GM23338 (cell line): Measurements from ENCODE around the gene RAD51B. TPM values are rescaled to one million over a fixed set of nuclear protein-coding genes. Genes with fewer than 3 reads are reported as not detected.

Experiments
- ATAC-seq: fragments of 200-7000 bp; cut with Tn5 transposase; 3 replicates; pipeline ENCODE4 v1.9.1; 2020
- DNase-seq: peaks from one replicate; pipeline ENCODE4 v3.0.0-alpha.2; 2015; ENCODE audit warnings: low spot score
- H2AFZ ChIP-seq: fragments of 200-600 bp; sonication (generic); 2 replicates; pipeline ENCODE4 v1.8.0; 2016; ENCODE audit warnings: antibody characterized with exemption, mild to moderate bottlenecking, moderate library complexity
- H3F3A ChIP-seq: fragments of 200-600 bp; sonication (generic); replicated peaks from 2 replicates; pipeline ENCODE4 v1.8.0; 2017; ENCODE audit warnings: antibody characterized with exemption, mixed run types, low read depth
- H3K27ac ChIP-seq: fragments of 200-600 bp; sonication (generic); 2 replicates; pipeline ENCODE4 v1.6.1; 2016; ENCODE audit warnings: low read depth
- H3K27me3 ChIP-seq: fragments of 200-600 bp; sonication (generic); 2 replicates; pipeline ENCODE4 v1.8.0; 2016; ENCODE audit warnings: mild to moderate bottlenecking, mixed run types, moderate library complexity; ENCODE audit not compliant: insufficient read depth
- H3K36me3 ChIP-seq: fragments of 200-600 bp; sonication (generic); 2 replicates; pipeline ENCODE4 v1.8.0; 2016; ENCODE audit warnings: mild to moderate bottlenecking; ENCODE audit not compliant: insufficient read depth
- H3K4me1 ChIP-seq: fragments of 200-600 bp; sonication (generic); 2 replicates; pipeline ENCODE4 v1.8.0; 2016; ENCODE audit warnings: mild to moderate bottlenecking, moderate library complexity; ENCODE audit not compliant: insufficient read depth
- H3K4me2 ChIP-seq: fragments of 200-600 bp; sonication (generic); 2 replicates; pipeline ENCODE4 v1.7.1; 2017; ENCODE audit warnings: mixed run types
- H3K4me3 ChIP-seq: fragments of 200-600 bp; sonication (generic); 2 replicates; pipeline ENCODE4 v1.6.1; 2016; ENCODE audit warnings: mixed run types
- H3K79me2 ChIP-seq: fragments of 200-600 bp; sonication (generic); replicated peaks from 2 replicates; pipeline ENCODE4 v1.8.0; 2017; ENCODE audit warnings: mild to moderate bottlenecking; ENCODE audit not compliant: insufficient read depth
- H3K9me2 ChIP-seq: fragments of 200-600 bp; sonication (generic); 2 replicates; pipeline ENCODE4 v1.8.0; 2017; ENCODE audit not compliant: insufficient read depth
- H4K20me1 ChIP-seq: fragments of 200-600 bp; sonication (generic); replicated peaks from 2 replicates; pipeline ENCODE4 v1.8.0; 2017; ENCODE audit warnings: mild to moderate bottlenecking; ENCODE audit not compliant: insufficient read depth
- H3K27ac Mint-ChIP-seq: 2 replicates; pipeline ENCODE4 v1.8.0; 2020; ENCODE audit warnings: inconsistent platforms, mild to moderate bottlenecking, moderate library complexity, mixed read lengths
- H3K27me3 Mint-ChIP-seq: 3 replicates; pipeline ENCODE4 v1.8.0; 2022; ENCODE audit warnings: low read depth, mild to moderate bottlenecking, moderate library complexity, mixed read lengths, inconsistent platforms; ENCODE audit not compliant: insufficient read depth, poor library complexity
- H3K36me3 Mint-ChIP-seq: 3 replicates; pipeline ENCODE4 v1.8.0; 2021; ENCODE audit warnings: low read depth, mild to moderate bottlenecking, inconsistent platforms, moderate library complexity, mixed read lengths
- H3K4me1 Mint-ChIP-seq: 3 replicates; pipeline ENCODE4 v1.8.0; 2020; ENCODE audit warnings: mild to moderate bottlenecking, inconsistent platforms, mixed read lengths
- H3K4me3 Mint-ChIP-seq: 3 replicates; pipeline ENCODE4 v1.8.0; 2021; ENCODE audit warnings: moderate library complexity, mild to moderate bottlenecking, inconsistent platforms, mixed read lengths
- H3K9me3 Mint-ChIP-seq: 3 replicates; pipeline ENCODE4 v1.8.0; 2020; ENCODE audit warnings: moderate library complexity, mild to moderate bottlenecking, inconsistent platforms, mixed read lengths
- EZH2 ChIP-seq: fragments of 200-600 bp; sonication (generic); IDR thresholded peaks from one replicate; pipeline ENCODE4 v1.8.0; 2017; ENCODE audit warnings: antibody characterized with exemption, mild to moderate bottlenecking, low read depth; ENCODE audit not compliant: unreplicated experiment
- EZH2phosphoT487 ChIP-seq: fragments of 200-600 bp; sonication (generic); IDR thresholded peaks from one replicate; pipeline ENCODE4 v1.8.1; 2018; ENCODE audit warnings: antibody characterized with exemption; ENCODE audit not compliant: unreplicated experiment
- JUNB ChIP-seq: IDR thresholded peaks from one replicate; pipeline ENCODE4 v1.6.1; 2016; ENCODE audit warnings: antibody characterized with exemption; ENCODE audit not compliant: unreplicated experiment
- ZNF114 ChIP-seq: fragments of 250-450 bp; sonication (Bioruptor Pico); IDR thresholded peaks from 2 replicates; pipeline ENCODE4 v1.5.0; 2020; ENCODE audit warnings: mild to moderate bottlenecking, moderate library complexity
- ZNF462 ChIP-seq: fragments of 250-450 bp; sonication (Bioruptor Pico); IDR thresholded peaks from 2 replicates; pipeline ENCODE4 v1.5.0; 2020; ENCODE audit warnings: mild to moderate bottlenecking, moderate library complexity
- polyA plus RNA-seq: library from polyadenylated mRNA; unstranded; fragments of >200 nt; fragmentation: Nextera tagmentation; extraction: Ambion mirVana; gene quantifications from 2 replicates; pipeline ENCODE4 v1.2.1, GENCODE V29; 2016
- total RNA-seq: library from RNA; depleted of rRNA; stranded (reverse); fragments of >200 nt; shearing (Covaris generic); gene quantifications from 2 replicates; pipeline ENCODE4 v1.2.3, GENCODE V29; 2014

Gene RAD51B
- total and polyA plus RNA-seq, 2 experiments from 2014 or later = 15.7 to 29.1 TPM

GRCh38 chr14:68477110-68477455 lies 657.5 kb downstream of the RAD51B start:
- H3K4me1 ChIP-seq = peaks cover 25% of the 10 kb centered on the region
- H3K4me1 Mint-ChIP-seq = peaks cover 44% of the 10 kb centered on the region

More at GRCh38 chr14:68477110-68477455, 657.5 kb downstream of the RAD51B start:
- H3K79me2 ChIP-seq = no peaks in the 10 kb centered on the region
- no peak overlapping the region for H3K4me3 ChIP-seq
- H3F3A ChIP-seq = no peaks in the 10 kb centered on the region; the same call in 1 of the 2 replicates
- H3K36me3 ChIP-seq = no peaks in the 10 kb centered on the region
- no peak overlapping the region for H2AFZ ChIP-seq
- peak; percentile 76 for ATAC-seq
- TF ChIP-seq EZH2phosphoT487 (no peak), ZNF462 (no peak), JUNB (no peak), EZH2 (no peak), ZNF114 (CRISPR knock-in tag) (no peak)
- Mint-ChIP-seq H3K27ac (no peak overlapping the region), H3K36me3 (0 out of 3 replicates have a peak, but pooled peaks cover 5% of the 10 kb centered on the region), H3K4me3 (no peak overlapping the region), H3K9me3 (no peaks in the 10 kb centered on the region), H3K27me3 (peaks cover 6% of the 10 kb centered on the region)
- H3K9me2 ChIP-seq = peaks cover 6% of the 10 kb centered on the region; the same call in 1 of the 2 replicates
- H3K4me2 ChIP-seq = no peak overlapping the region
- DNase-seq = no peak
- H3K27ac ChIP-seq = no peak overlapping the region
- no peaks in the 10 kb centered on the region for H3K27me3 ChIP-seq
- H4K20me1 ChIP-seq = no peaks in the 10 kb centered on the region
